IPS-11a (cell line): Measurements from ENCODE around the gene TMEM184A.
A peak's percentile ranks its signal among the peaks of the same experiment; 100 is the strongest.

Experiments
- H3K4me3 ChIP-seq: one replicate; pipeline ENCODE4 v1.5.1; 2013; ENCODE audit warnings: low read depth, low read length, control low read depth

The TMEM184A gene

DNA sequence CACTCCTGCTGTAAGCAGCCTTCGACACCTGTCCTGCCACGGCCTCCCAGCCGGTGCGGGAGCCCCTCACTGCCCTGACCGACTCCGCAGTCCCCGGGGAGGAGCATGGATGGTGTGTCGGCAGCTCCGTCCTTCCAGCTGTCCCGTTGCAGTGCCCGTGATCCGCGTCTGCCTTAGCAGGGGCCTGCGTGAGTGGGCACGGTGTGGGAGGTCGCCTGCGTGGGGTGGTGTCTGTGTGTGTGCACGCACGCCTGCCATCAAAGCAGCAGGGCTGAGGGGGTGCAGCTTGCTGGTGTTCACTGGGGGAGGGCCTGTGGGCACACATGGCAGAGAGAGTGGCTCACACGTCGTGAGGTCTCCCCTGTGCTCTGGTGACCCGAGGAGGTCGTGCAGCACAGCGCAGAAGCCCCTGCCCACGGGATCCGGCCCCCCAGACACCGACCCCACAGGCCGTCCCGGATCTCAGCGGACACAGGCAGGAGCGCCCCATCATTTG is 15.2 kb downstream of the TMEM184A start:
- H3K4me3 ChIP-seq: no peak overlapping the region

- H3K4me3 ChIP-seq: no peak overlapping the region
Observed at GRCh38 chr7:1539882-1540775, 15.9 kb downstream of the TMEM184A start.

DNA sequence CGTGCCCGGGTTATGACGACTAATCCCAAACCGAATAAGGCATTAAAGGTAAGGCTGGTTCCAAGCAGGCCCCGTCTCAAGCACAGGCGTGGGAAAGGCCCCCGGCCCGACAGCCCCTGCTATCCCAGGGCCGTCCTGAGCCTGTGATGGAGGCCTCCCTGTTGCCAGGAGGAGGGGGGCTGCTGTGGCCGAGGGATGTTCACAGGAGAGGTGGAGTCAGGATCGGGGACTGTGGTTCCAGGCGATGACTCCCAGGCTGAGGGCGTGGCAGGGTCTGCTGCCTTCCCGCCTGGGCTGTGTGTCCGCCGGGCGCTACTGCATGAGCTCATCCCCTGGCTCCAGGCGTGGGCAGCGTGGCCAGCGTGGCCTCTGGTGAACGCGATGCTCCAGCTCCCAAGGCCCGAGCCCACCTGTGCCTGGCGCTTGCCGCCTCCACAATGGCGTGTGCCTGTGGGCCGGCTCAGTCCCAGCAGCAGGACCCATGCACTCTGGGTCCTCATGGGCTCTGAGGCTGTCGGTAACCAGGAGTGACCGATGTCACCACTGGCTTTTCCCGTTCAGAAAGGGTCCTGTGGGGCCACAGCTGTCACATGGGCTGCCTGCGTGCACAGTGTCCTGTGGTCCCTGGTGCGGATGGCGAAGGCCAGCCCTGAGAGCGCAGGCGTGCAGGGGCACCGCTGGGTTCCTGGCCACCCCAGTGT is 16.7 kb downstream of the TMEM184A start:
- no peak overlapping the region for H3K4me3 ChIP-seq

DNA sequence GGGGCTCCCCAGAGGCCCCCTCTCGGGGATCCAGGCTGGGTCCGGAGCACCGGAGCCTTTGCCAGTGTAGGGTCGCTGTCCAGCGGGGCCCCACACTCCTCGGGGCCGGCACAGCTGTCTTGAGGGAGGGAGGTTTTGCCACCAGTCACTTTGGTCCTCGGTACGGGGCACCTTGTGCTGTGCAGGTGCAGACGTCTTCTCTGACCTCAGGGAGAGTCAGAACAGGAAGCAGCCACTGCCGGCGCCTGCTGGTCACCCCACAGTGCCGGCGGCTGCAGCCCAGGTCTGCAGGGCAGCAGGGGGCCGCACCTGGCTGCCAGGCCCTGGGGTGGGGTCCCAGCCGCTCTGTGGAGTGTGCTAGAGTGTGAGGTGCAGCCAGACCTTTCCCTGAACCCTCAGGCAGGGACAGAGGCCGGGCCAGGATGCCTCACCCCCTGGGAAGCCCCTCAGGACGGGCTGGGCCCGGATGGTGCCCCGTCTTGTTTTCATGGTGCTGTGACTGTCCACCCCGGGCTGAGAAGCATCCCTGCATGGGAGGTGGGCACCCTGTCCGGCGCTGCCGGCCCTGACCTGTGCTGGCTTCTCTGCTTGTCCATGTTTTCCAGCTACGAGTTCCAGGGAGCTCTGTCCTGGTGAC is 17.3 kb downstream of the TMEM184A start:
- no peak overlapping the region for H3K4me3 ChIP-seq

DNA sequence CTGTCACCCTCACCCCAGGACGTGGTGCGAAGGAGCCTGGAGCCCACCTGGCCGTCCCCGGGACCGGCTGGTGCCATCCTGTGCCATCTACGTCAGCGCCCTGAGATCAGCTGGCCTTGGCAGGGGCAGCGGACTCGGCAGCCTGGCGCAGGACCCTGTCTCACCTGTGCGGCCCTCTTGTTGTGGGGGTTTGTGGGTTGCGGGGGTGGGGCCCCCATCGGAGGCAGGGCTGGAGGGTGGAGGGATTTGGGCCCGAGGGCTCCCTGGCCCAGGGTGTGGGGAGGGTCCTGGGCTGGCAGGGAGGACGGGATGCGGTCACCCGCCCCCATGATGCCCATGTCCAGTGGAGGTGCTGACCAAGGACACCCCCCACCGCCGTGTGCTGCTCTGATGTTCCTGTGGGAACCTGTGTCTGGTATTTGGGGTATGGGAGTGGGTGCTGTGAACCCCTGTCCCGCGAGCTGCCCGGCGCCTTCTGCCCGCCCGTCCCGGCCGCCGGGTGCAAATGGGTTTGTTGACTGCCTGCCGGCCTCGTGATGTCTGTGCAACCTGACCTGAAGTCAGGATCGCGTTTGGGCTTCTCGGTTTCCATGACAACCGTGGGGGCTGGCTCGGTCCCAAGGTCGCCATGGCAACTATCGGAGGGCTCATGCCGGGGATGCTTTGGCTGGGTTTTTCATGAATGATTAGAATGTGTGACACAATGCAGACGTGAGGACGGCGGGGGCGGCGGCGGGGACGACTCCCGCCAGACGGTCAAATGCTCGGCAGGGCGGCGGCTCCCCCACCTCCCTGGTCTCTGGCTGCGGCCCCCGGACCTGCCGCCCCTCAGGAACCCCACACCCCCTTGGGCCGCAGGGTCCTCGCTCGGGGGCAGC is 18.2 kb downstream of the TMEM184A start:
- no peak overlapping the region for H3K4me3 ChIP-seq

GRCh38 chr7:1536743-1537534 is 19.1 kb downstream of the TMEM184A start:
- H3K4me3 ChIP-seq: no peak overlapping the region

DNA sequence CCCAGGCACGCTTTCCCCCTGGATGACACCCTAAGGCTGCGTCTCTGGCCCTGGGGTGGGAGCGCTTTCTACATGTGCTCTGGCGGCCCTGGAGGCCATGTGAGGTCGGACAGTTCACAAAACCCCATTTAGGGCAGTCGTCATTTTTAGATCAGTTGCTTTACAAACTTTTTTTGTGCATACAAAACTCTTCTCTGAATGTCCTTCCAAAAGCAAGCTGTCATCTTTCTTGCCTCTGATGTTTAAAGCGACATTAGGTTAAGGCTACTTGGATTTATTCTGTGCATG is 19.6 kb downstream of the TMEM184A start:
- H3K4me3 ChIP-seq: no peak overlapping the region

DNA sequence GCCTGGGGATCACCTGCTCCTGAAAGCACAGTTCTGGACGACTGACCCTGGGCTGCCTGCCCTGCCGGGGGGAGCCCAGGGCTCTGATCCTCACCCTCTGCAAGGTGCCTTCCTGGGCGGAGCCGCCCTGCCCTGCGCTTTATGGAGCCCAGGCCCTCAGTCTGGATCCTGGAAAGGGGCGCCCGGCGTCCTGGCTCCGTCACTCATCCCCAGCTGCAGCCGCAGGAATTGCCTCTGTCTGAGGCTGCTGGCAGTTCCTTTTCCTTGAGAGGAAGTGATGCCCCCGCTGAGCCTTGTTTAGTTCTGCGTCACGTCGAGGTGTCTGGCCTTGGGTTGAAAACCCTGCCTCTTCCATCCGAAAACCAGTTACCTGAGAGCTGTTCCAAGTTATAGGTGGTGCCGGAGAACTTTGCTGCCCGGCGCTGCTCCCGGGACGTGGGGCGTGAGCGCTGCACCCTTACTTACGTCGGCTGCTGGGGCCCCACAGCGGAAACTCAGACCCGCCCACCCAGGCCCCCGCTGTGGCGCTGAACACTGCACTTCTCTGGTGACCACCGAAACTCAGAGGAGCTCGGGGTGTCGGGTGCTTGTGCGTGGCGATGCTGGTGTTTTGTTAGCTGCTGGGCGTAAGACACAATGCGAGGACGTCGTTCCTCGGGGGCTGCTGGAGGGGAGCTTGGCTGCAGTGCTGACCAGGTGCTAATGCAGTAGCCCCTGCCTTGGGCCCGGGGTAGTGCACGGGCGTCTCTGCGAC is 20.1 kb downstream of the TMEM184A start:
- H3K4me3 ChIP-seq: no peak overlapping the region

- no peak overlapping the region for H3K4me3 ChIP-seq
Observed at GRCh38 chr7:1535100-1535458, 20.9 kb downstream of the TMEM184A start.

GRCh38 chr7:1534330-1535099 is 21.5 kb downstream of the TMEM184A start:
- H3K4me3 ChIP-seq: no peak overlapping the region

- no peak overlapping the region for H3K4me3 ChIP-seq
Observed at GRCh38 chr7:1533547-1534329, 22.3 kb downstream of the TMEM184A start.

DNA sequence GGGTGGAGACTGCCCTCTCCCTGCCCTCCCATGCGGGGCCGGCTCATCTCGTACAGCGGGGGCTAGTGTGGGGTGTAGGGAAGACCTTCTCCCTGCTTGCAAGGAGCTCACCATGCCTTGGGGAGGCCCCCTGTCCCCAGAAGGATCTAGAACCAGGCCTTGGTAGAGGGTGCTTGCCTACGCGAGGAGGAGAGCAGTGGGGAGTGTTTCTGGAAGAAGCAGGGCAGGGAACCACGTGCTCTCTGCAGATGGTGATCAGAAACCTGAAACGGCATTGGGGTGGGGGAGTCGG is 22.8 kb downstream of the TMEM184A start:
- no peak overlapping the region for H3K4me3 ChIP-seq

DNA sequence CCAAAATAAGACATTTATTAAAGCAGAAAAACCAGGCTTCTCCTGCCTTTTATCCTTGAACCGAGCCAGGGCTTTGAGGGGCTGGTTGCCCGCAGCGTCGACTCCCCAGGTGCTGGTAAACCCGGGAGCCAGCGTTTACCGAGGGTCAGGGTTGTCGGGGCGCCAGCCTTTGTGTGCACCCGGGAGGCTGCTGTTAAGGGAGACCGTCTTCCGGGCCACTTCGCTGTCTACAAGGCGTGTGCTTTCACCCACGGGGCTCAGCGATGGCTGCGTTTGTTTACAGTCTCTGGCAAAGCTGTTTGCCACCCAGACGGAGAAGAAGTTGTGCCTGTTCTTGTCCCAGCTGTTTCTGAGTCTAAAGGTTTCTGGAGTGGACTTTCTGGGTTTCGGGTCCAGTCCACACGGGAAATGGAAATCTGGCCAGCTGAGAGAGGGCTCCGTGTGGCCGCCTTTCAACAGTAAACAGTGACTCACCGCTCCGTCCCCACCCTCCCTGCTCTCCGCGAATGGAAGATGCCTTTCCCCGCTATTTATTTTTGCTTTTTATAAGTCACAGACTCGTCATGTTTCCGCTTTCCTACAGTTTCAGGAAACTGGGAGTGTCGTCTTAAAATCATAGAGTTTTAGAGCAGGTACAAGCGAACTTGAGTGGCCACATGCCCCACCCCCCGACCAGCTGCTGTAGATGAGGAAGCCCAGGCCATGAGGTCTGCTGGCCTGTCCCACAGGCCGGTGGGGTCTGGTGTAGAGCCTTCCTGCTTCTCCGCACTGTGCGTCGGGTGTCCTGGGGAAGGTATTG is 23.4 kb downstream of the TMEM184A start:
- no peak overlapping the region for H3K4me3 ChIP-seq

GRCh38 chr7:1531979-1532455 is 24.0 kb downstream of the TMEM184A start:
- no peak overlapping the region for H3K4me3 ChIP-seq

- H3K4me3 ChIP-seq: peak overlapping the region; percentile 35
Observed at GRCh38 chr7:1531263-1531978, 24.6 kb downstream of the TMEM184A start.

- peak overlapping the region; percentile 35 for H3K4me3 ChIP-seq
Observed at GRCh38 chr7:1530946-1531262, 25.1 kb downstream of the TMEM184A start.
